Mammary epithelial cell (primary cell): ENCODE data around the gene CORO6.

Experiments
- EZH2 ChIP-seq: IDR thresholded peaks from 2 replicates; pipeline ENCODE4 v1.6.1; 2012; ENCODE audit warnings: low read length, inconsistent platforms, borderline replicate concordance
- TF ChIP-seq, protein P1 (sequence below), 2 donors: IDR thresholded peaks in 1 of 2; conservative IDR thresholded peaks in 1 of 2; 2 replicates each; pipeline ENCODE4 v1.5.1; 2011 to 2012; ENCODE audit warnings: inconsistent platforms in 2 of 2, low read length in 2 of 2, mild to moderate bottlenecking in 2 of 2, control low read depth in 1 of 2, low read depth in 1 of 2; ENCODE audit not compliant: insufficient read depth in 1 of 2; ENCODE audit errors: extremely low read depth in 1 of 2

DNA sequence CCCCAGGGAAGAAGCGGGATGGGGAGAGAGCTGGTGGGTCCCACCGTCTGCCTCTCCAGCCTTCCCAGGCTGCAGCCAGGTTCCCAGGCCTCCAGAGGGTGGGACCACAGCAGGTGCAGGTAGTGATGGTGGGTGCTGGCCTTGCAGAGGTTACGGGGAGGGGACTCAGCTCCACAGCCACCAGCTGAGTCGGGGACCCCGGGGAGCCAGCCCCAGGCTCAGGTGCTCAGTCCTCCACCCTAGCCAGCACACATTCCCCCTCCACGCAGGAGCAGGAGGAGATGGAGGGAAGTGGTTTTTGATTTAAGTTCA is 49.2 kb downstream of the CORO6 start:
- TF ChIP-seq, protein P1, sequence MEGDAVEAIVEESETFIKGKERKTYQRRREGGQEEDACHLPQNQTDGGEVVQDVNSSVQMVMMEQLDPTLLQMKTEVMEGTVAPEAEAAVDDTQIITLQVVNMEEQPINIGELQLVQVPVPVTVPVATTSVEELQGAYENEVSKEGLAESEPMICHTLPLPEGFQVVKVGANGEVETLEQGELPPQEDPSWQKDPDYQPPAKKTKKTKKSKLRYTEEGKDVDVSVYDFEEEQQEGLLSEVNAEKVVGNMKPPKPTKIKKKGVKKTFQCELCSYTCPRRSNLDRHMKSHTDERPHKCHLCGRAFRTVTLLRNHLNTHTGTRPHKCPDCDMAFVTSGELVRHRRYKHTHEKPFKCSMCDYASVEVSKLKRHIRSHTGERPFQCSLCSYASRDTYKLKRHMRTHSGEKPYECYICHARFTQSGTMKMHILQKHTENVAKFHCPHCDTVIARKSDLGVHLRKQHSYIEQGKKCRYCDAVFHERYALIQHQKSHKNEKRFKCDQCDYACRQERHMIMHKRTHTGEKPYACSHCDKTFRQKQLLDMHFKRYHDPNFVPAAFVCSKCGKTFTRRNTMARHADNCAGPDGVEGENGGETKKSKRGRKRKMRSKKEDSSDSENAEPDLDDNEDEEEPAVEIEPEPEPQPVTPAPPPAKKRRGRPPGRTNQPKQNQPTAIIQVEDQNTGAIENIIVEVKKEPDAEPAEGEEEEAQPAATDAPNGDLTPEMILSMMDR (conservative IDR thresholded peaks at IDR 0.05 in 1 of 2, IDR thresholded peaks at IDR 0.05 in 1 of 2; ENCODE audit: extremely low read depth in 1 of 2, insufficient read depth in 1 of 2, low read depth in 1 of 2, low read length in 2 of 2): no peak
- no peak for TF ChIP-seq EZH2
